GM21367 (cell line): ENCODE measurements around the gene PEMT.
"Not testable (repeated sequence)": the region's sequence is repeated elsewhere in the genome, so short reads cannot be mapped to it uniquely, and the experiment has no call there.

ENCODE experiments used
- ATAC-seq: cut with Tn5 transposase; IDR thresholded peaks from one replicate; pipeline ENCODE4 v1.9.1; 2021; ENCODE audit not compliant: unreplicated experiment

PEMT gene

GRCh38 chr17:17465878-17466277 is 125.6 kb downstream of the PEMT start:
- not testable (repeated sequence) for ATAC-seq

- no peak for ATAC-seq
Measured at GRCh38 chr17:17463821-17464220, 127.7 kb downstream of the PEMT start.

- no peak for ATAC-seq
Measured at GRCh38 chr17:17462048-17462824, 129.3 kb downstream of the PEMT start.

- no peak for ATAC-seq
Measured at GRCh38 chr17:17460038-17460437, 131.5 kb downstream of the PEMT start.

- ATAC-seq, result no peak
Measured at GRCh38 chr17:17457680-17458079, 133.8 kb downstream of the PEMT start.

GRCh38 chr17:17456251-17456650 is 135.3 kb downstream of the PEMT start:
- ATAC-seq, result no peak
